CD14-positive monocyte (primary cell): ENCODE data around the gene ROMO1. TPM values are rescaled to one million over a fixed set of nuclear protein-coding genes. Genes with fewer than 3 reads are reported as not detected.

Source experiments
- DNase-seq, 3 donors: peaks; one replicate each; pipeline ENCODE4 v3.0.0-alpha.2; 2011 to 2022
- H2AFZ ChIP-seq: 2 replicates; pipeline ENCODE4 v1.6.0; 2012; ENCODE audit warnings: mild to moderate bottlenecking, low read depth, low read length, inconsistent platforms; ENCODE audit not compliant: insufficient read depth, poor library complexity, severe bottlenecking
- H3K27ac ChIP-seq, 2 donors: 1 replicate in 1 of 2; 2 replicates in 1 of 2; pipeline ENCODE4 v1.5.1; 2012 to 2013; ENCODE audit warnings: low read length in 2 of 2, control low read depth in 1 of 2, inconsistent platforms in 1 of 2, low read depth in 1 of 2, mild to moderate bottlenecking in 1 of 2
- H3K27me3 ChIP-seq, 2 donors: one replicate each; pipeline versions ENCODE4 v1.6.0 to v1.6.1; 2011 to 2013; ENCODE audit warnings: low read length in 2 of 2; ENCODE audit not compliant: control insufficient read depth in 2 of 2, insufficient read depth in 2 of 2
- H3K36me3 ChIP-seq, 2 donors: replicated peaks in 1 of 2; 1 replicate in 1 of 2; 2 replicates in 1 of 2; pipeline versions ENCODE4 v1.5.1 to v1.6.1; 2012 to 2013; ENCODE audit warnings: low read length in 2 of 2, control low read depth in 1 of 2, inconsistent platforms in 1 of 2, mild to moderate bottlenecking in 1 of 2; ENCODE audit not compliant: insufficient read depth in 2 of 2, control insufficient read depth in 1 of 2
- H3K4me1 ChIP-seq, 2 donors: 1 replicate in 1 of 2; 2 replicates in 1 of 2; pipeline versions ENCODE4 v1.5.1 to v1.6.1; 2012 to 2013; ENCODE audit warnings: low read length in 2 of 2, control low read depth in 1 of 2, inconsistent platforms in 1 of 2, mild to moderate bottlenecking in 1 of 2, moderate library complexity in 1 of 2; ENCODE audit not compliant: insufficient read depth in 2 of 2, control insufficient read depth in 1 of 2
- H3K4me2 ChIP-seq: replicated peaks from 2 replicates; pipeline ENCODE3; 2012; ENCODE audit warnings: low read length, moderate library complexity, mild to moderate bottlenecking; ENCODE audit not compliant: poor library complexity, severe bottlenecking; ENCODE audit errors: extremely low read depth
- H3K4me3 ChIP-seq, 3 experiments: fragments of 200-600 bp in 1 of 3; sonication (generic) in 1 of 3; replicated peaks in 1 of 3; 1 replicate in 2 of 3; 2 replicates in 1 of 3; pipeline ENCODE4 v1.5.1; 2011 to 2013; ENCODE audit warnings: low read length in 3 of 3, mild to moderate bottlenecking in 3 of 3, control low read depth in 2 of 3, low read depth in 2 of 3, inconsistent platforms in 1 of 3, moderate library complexity in 1 of 3
- H3K79me2 ChIP-seq: 2 replicates; pipeline ENCODE4 v1.6.0; 2012; ENCODE audit warnings: mild to moderate bottlenecking, control low read depth, inconsistent platforms, low read length, moderate library complexity; ENCODE audit not compliant: insufficient read depth
- H3K9ac ChIP-seq: 2 replicates; pipeline ENCODE4 v1.6.0; 2017; ENCODE audit warnings: low read length, mild to moderate bottlenecking; ENCODE audit not compliant: insufficient read depth, poor library complexity, severe bottlenecking
- H3K9me3 ChIP-seq, 2 donors: replicated peaks in 1 of 2; 1 replicate in 1 of 2; 2 replicates in 1 of 2; pipeline versions ENCODE4 v1.5.1 to v1.6.1; 2012 to 2013; ENCODE audit warnings: low read length in 2 of 2, control low read depth in 1 of 2; ENCODE audit not compliant: control insufficient read depth in 1 of 2, insufficient read depth in 1 of 2
- H4K20me1 ChIP-seq: 2 replicates; pipeline ENCODE4 v1.6.0; 2012; ENCODE audit warnings: mild to moderate bottlenecking, low read length, control low read depth, moderate library complexity; ENCODE audit not compliant: insufficient read depth
- H3K27ac Mint-ChIP-seq, 7 donors: one replicate each; pipeline ENCODE4 v1.8.0; 2020; ENCODE audit warnings: mild to moderate bottlenecking in 7 of 7, mixed read lengths in 7 of 7, moderate library complexity in 6 of 7, inconsistent platforms in 2 of 7
- H3K27me3 Mint-ChIP-seq, 3 donors: one replicate each; pipeline ENCODE4 v1.8.0; 2021 to 2022; ENCODE audit warnings: low read depth in 3 of 3, mild to moderate bottlenecking in 3 of 3, mixed read lengths in 3 of 3, moderate library complexity in 3 of 3, inconsistent platforms in 1 of 3
- H3K36me3 Mint-ChIP-seq, 2 donors: one replicate each; pipeline ENCODE4 v1.8.0; 2020; ENCODE audit warnings: mixed read lengths in 2 of 2, inconsistent platforms in 1 of 2, mild to moderate bottlenecking in 1 of 2
- H3K4me1 Mint-ChIP-seq: one replicate; pipeline ENCODE4 v1.8.0; 2020; ENCODE audit warnings: mild to moderate bottlenecking, mixed read lengths
- H3K4me3 Mint-ChIP-seq, 2 donors: one replicate each; pipeline ENCODE4 v1.8.0; 2020; ENCODE audit warnings: mild to moderate bottlenecking in 2 of 2, mixed read lengths in 2 of 2, moderate library complexity in 1 of 2
- H3K9me3 Mint-ChIP-seq, 7 donors: one replicate each; pipeline ENCODE4 v1.8.0; 2020 to 2022; ENCODE audit warnings: mixed read lengths in 7 of 7, mild to moderate bottlenecking in 6 of 7, moderate library complexity in 6 of 7, inconsistent platforms in 2 of 7
- CTCF ChIP-seq: fragments of 200-600 bp; IDR thresholded peaks from one replicate; pipeline ENCODE4 v1.8.0; 2022; ENCODE audit warnings: antibody characterized with exemption, mild to moderate bottlenecking
- WGBS: methylation state at CpG from one replicate; pipeline ENCODE4 v1.1.5; 2013; ENCODE audit warnings: missing lambda C conversion rate; ENCODE audit not compliant: insufficient coverage; 5-methylcytosine and 5-hydroxymethylcytosine counted together
- intact Hi-C, 2 donors: fragments of 100-400 bp; cut with micrococcal nuclease; formaldehyde crosslinking; loops; one replicate each; pipeline versions ENCODE4 v1.15.0 to v1.15.1; 2023
- polyA plus RNA-seq, 3 donors: library from polyadenylated mRNA; depleted of rRNA in 1 of 3; unstranded in 2 of 3; stranded (reverse) in 1 of 3; fragments of 300-500 nt in 2 of 3; fragments of >200 nt in 1 of 3; fragmentation: Illumina TruSeq in 2 of 3; gene quantifications; 1 replicate in 2 of 3; 2 replicates in 1 of 3; pipeline ENCODE4 v1.2.3, GENCODE V29; 2012 to 2021

The ROMO1 gene
- polyA plus RNA-seq, 3 donors, result 220 to 448 (median 352) TPM

- no peak for DNase-seq
- Mint-ChIP-seq H3K4me3 (no peak overlapping the region), H3K9me3 (peaks cover 0 to 2% (median 0%) of the 10 kb centered on the region in 7 donors), H3K27me3 (peaks cover 0 to 5% (median 0%) of the 10 kb centered on the region in 3 donors), H3K27ac (no peak overlapping the region), H3K36me3 (peaks cover 78 to 96% of the 10 kb centered on the region in 2 donors), H3K4me1 (no peaks in the 10 kb centered on the region)
- TF ChIP-seq CTCF, result no peak
- peaks cover 94% of the 10 kb centered on the region for H3K79me2 ChIP-seq
- H3K27ac ChIP-seq, result no peak overlapping the region
- no peak overlapping the region for H2AFZ ChIP-seq
- no peaks in the 10 kb centered on the region for H3K4me1 ChIP-seq
- H3K4me3 ChIP-seq, result no peak overlapping the region
- no peak overlapping the region for H3K9ac ChIP-seq
- 93% methylated on average over 6 of the region's 13 CpGs for WGBS
- no peaks in the 10 kb centered on the region for H3K27me3 ChIP-seq
- H3K4me2 ChIP-seq, result no peak overlapping the region
- H3K36me3 ChIP-seq, result peaks cover 94 to 98% of the 10 kb centered on the region in 2 donors
- no peaks in the 10 kb centered on the region for H3K9me3 ChIP-seq
- peaks cover 100% of the 10 kb centered on the region for H4K20me1 ChIP-seq
- intact Hi-C loops, result no loop called here
Measured at GRCh38 chr20:35724321-35725230, 25.4 kb downstream of the ROMO1 start.

GRCh38 chr20:35726842-35727711 lies 27.9 kb downstream of the ROMO1 start:
- intact Hi-C loops, result no loop called here
- Histone ChIP-seq H3K79me2 (peaks cover 94% of the 10 kb centered on the region), H3K4me2 (no peak overlapping the region), H4K20me1 (peaks cover 100% of the 10 kb centered on the region), H3K9me3 (no peaks in the 10 kb centered on the region), H3K4me1 (no peaks in the 10 kb centered on the region), H3K27ac (peak overlapping the region; percentile 0 to 2), H3K27me3 (no peaks in the 10 kb centered on the region), H3K9ac (no peak overlapping the region), H3K4me3 (no peak overlapping the region), H3K36me3 (peaks cover 94 to 98% of the 10 kb centered on the region in 2 donors), H2AFZ (no peak overlapping the region)
- peaks cover 0 to 5% (median 0%) of the 10 kb centered on the region in 3 donors for H3K27me3 Mint-ChIP-seq
- TF ChIP-seq CTCF, result no peak
- WGBS, result 80% methylated on average over 8 of the region's 20 CpGs
- H3K36me3 Mint-ChIP-seq, result peaks cover 75 to 95% of the 10 kb centered on the region in 2 donors
- peak overlapping the region in 5 of 7 donors; percentile 7 to 74 (median 58) for H3K27ac Mint-ChIP-seq
- peak; percentile 38 to 55 (median 51) for DNase-seq
- no peaks in the 10 kb centered on the region for H3K4me1 Mint-ChIP-seq
- no peak overlapping the region for H3K4me3 Mint-ChIP-seq
- H3K9me3 Mint-ChIP-seq, result peaks cover 0 to 2% (median 0%) of the 10 kb centered on the region in 7 donors
